ENCODE data around the gene GOLGA3. TPM values are rescaled to one million over a fixed set of nuclear protein-coding genes. Genes with fewer than 3 reads are reported as not detected.

The GOLGA3 gene
- total and polyA plus RNA-seq, 12 donors = 10.8 to 46.1 (median 34.8) TPM

DNA sequence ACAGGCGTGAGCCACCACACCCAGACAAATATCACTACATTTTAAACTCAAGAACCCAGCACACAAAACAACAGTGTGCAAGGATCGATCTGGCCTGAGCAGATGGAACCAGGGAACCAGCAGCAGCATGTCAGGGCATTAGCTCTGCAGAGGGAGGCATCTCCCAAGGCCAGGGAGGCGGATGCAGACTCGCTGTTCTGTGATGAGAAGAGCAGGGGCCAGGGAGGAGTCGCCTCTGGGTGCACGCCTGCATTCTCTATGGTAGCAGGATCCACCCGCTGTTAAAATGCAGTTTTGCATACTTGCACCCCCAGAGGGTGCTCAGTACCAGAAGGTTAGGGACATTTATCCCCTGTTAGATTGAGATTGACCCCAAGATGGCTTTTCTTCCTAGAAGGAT is 100.2 kb downstream of the GOLGA3 start:
- Histone ChIP-seq H3K27me3 (no peaks in the 10 kb centered on the region), H3K36me3 (peaks cover 0 to 96% (median 52%) of the 10 kb centered on the region in 9 donors), H3K4me1 (peaks cover 0 to under 1% (median 0%) of the 10 kb centered on the region in 9 donors), H3K27ac (no peak overlapping the region), H3K4me3 (no peak overlapping the region), H3K9me3 (no peaks in the 10 kb centered on the region)
- no peak for ATAC-seq
- intact Hi-C loops (cut with DNase I) = no loop called here
- no peak for DNase-seq
- TF ChIP-seq, protein P1, sequence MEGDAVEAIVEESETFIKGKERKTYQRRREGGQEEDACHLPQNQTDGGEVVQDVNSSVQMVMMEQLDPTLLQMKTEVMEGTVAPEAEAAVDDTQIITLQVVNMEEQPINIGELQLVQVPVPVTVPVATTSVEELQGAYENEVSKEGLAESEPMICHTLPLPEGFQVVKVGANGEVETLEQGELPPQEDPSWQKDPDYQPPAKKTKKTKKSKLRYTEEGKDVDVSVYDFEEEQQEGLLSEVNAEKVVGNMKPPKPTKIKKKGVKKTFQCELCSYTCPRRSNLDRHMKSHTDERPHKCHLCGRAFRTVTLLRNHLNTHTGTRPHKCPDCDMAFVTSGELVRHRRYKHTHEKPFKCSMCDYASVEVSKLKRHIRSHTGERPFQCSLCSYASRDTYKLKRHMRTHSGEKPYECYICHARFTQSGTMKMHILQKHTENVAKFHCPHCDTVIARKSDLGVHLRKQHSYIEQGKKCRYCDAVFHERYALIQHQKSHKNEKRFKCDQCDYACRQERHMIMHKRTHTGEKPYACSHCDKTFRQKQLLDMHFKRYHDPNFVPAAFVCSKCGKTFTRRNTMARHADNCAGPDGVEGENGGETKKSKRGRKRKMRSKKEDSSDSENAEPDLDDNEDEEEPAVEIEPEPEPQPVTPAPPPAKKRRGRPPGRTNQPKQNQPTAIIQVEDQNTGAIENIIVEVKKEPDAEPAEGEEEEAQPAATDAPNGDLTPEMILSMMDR (IDR thresholded peaks at IDR 0.05) = no peak
- WGBS, 2 donors = 97% methylated on average over 7 of the region's 7 CpGs

DNA sequence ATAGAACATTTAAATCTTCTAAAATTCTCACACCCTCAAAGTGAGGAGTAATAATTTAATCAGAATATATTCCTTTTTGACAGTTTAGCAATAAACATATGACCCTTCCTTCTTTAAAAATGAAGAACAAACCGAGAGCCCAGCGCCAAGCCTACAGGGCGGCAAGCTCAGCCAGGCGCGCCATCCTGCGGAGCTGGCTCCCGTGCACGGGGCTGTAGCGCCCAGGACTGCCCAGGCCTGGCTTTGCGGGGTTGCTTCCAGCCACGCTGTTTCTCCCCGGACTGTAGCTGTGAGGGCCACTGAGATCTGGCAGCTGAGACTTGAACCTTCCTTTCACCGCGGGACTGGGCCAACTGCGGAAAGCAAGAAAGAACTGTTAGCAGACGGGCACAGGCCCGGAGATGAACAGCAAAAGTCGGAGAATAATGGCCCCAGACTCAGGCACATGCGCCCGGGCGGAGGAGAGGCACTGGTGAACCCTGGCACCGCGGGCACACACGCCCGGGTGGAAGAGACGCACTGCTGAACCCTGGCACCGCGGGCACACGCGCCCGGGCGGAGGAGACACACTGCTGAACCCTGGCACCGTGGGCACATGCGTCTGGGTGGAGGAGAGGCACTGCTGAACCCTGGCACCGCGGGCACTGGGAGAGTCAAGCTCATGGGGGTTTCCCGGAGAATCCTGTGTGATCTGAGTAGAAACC is 101.4 kb downstream of the GOLGA3 start:
- no peak for DNase-seq
- intact Hi-C loops (cut with DNase I) = no loop called here
- Histone ChIP-seq H3K9me3 (no peaks in the 10 kb centered on the region), H3K4me1 (peaks cover 0 to 5% (median 0%) of the 10 kb centered on the region in 9 donors), H3K27me3 (no peaks in the 10 kb centered on the region), H3K4me3 (no peak overlapping the region), H3K27ac (no peak overlapping the region), H3K36me3 (peaks cover 0 to 97% (median 51%) of the 10 kb centered on the region in 9 donors)
- TF ChIP-seq, protein P1 (IDR thresholded peaks at IDR 0.05) = no peak
- 92 to 94% methylated on average over 37 of the region's 37 CpGs for WGBS, 2 donors
- ATAC-seq = peak in 2 of 8 donors; percentile 32 to 36

DNA sequence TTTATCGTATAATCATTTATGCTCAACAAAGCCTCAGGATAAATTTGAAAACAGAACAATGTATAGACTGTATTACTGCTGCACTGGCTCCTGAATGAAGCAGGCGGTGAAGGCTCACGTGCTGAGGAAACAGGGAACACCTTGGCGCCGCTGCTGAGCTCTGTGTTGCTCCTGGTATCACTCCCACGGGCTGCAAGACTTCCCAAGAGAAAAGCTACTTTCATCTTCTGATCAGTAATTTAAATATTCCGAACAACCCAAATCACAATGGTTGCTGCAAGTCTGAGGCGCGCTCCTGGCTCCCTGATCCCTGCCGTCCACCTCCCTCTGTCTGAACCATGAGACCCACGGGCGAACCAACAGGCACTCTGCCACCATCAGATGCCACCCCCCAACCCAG is 102.3 kb downstream of the GOLGA3 start:
- Histone ChIP-seq H3K27me3 (no peaks in the 10 kb centered on the region), H3K4me1 (peaks cover 0 to 5% (median 0%) of the 10 kb centered on the region in 9 donors), H3K27ac (no peak overlapping the region), H3K4me3 (no peak overlapping the region), H3K9me3 (no peaks in the 10 kb centered on the region), H3K36me3 (peaks cover 0 to 97% (median 46%) of the 10 kb centered on the region in 9 donors)
- intact Hi-C loops (cut with DNase I) = no loop called here
- TF ChIP-seq, protein P1 (IDR thresholded peaks at IDR 0.05) = no peak
- DNase-seq = no peak
- no peak for ATAC-seq
- WGBS, 2 donors = 94 to 96% methylated on average over 12 of the region's 12 CpGs

DNA sequence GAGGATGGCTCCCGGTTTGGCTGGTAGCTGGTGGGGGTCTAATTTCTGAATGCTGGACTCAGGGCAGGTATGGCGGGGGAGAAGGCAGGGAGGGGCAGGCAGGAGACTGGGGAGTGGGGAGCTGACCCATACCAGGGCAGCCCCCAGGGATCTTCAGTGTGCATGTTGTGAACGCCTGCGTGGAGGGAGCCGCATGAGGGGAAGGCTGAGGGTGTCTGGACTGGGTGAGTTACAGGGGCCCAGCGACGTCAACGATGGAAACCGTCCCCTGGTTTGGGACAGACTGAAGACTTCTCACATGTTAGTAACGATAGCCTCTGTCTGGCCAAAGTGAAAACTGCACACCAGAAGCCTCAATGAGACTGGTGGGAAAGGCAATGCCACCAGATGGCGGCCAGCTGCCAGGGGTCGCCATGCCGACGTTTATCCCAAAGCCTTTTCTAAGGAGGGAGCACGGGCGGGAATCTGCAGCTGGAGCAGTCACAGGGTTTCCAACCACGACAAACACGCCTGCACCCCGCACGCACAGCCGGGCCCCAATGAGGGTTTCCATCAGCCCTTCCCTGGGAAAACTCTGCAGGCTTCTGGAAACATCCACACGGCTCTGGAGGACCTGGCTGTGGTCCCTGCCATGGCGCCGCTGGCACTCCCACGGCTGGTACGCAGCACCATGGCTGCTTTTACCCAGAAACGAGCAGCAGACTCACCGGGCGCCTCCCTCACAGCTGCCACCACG is 104.0 kb downstream of the GOLGA3 start:
- intact Hi-C loops (cut with DNase I) = no loop called here
- no peak overlapping the region for H3K27ac ChIP-seq
- H3K27me3 ChIP-seq = no peaks in the 10 kb centered on the region
- TF ChIP-seq, protein P1 (IDR thresholded peaks at IDR 0.05) = no peak
- H3K4me3 ChIP-seq = no peak overlapping the region
- ATAC-seq (no peak), DNase-seq (no peak)
- peaks cover 0 to 5% (median 0%) of the 10 kb centered on the region in 9 donors for H3K4me1 ChIP-seq
- whole genome bisulfite sequencing, 2 donors = 89 to 93% methylated on average over 30 of the region's 30 CpGs
- peaks cover 0 to 97% (median 40%) of the 10 kb centered on the region in 9 donors for H3K36me3 ChIP-seq
- no peaks in the 10 kb centered on the region for H3K9me3 ChIP-seq

All from heart right ventricle (tissue), 16 donors.